OCI-LY1 (cell line): Measurements from ENCODE around the gene NDUFAF2.
"Not testable (repeated sequence)": the region's sequence is repeated elsewhere in the genome, so short reads cannot be mapped to it uniquely, and the experiment has no call there.

Experiments used
- CTCF ChIP-seq: fragments of 200-600 bp; sonication (generic), shearing (Covaris generic); IDR thresholded peaks from 2 replicates; pipeline ENCODE4 v1.5.1; 2017; ENCODE audit warnings: mild to moderate bottlenecking, antibody characterized with exemption, low read length, moderate library complexity, mixed read lengths
- EZH2 ChIP-seq: fragments of 200-600 bp; sonication (generic), shearing (Covaris generic); IDR thresholded peaks from 2 replicates; pipeline ENCODE4 v1.8.0; 2017; ENCODE audit warnings: borderline replicate concordance, mixed run types, mild to moderate bottlenecking, antibody characterized with exemption, low read length, moderate library complexity, mixed read lengths

- TF ChIP-seq CTCF, EZH2: not testable (repeated sequence)
Observed at GRCh38 chr5:60982127-60982526, 37.1 kb downstream of the NDUFAF2 start.
